ENCODE data around the gene TRIM50.

DNA sequence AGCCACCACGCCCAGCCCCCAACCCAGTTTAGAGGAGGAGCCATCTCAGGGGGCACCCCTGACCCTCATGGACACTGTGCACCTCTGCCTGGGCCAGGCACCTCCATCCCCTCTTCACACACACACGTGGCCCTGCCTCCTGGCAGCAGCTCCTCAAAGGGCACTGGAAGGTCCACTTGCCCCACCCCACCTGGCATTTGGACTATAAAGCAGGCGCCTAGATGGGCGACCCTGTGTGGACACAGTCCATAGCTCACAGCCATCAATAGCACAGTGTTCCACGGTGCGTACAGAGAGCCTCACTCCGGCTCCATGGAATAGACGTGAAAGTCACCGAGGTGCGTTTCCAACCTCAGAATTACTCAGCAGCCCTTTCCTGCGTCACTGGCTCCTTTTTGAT lies 41.1 kb upstream of the TRIM50 start:
- TF ChIP-seq, protein P1, sequence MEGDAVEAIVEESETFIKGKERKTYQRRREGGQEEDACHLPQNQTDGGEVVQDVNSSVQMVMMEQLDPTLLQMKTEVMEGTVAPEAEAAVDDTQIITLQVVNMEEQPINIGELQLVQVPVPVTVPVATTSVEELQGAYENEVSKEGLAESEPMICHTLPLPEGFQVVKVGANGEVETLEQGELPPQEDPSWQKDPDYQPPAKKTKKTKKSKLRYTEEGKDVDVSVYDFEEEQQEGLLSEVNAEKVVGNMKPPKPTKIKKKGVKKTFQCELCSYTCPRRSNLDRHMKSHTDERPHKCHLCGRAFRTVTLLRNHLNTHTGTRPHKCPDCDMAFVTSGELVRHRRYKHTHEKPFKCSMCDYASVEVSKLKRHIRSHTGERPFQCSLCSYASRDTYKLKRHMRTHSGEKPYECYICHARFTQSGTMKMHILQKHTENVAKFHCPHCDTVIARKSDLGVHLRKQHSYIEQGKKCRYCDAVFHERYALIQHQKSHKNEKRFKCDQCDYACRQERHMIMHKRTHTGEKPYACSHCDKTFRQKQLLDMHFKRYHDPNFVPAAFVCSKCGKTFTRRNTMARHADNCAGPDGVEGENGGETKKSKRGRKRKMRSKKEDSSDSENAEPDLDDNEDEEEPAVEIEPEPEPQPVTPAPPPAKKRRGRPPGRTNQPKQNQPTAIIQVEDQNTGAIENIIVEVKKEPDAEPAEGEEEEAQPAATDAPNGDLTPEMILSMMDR (IDR thresholded peaks at IDR 0.05): no peak
- no peak for TF ChIP-seq POLR2A (IDR thresholded peaks at IDR 0.05)

Measured in heart left ventricle (tissue), 13 donors.